Measurements from ENCODE around the gene ZFPM1.
A peak's percentile ranks its signal among the peaks of the same experiment; 100 is the strongest.

Gene ZFPM1

DNA sequence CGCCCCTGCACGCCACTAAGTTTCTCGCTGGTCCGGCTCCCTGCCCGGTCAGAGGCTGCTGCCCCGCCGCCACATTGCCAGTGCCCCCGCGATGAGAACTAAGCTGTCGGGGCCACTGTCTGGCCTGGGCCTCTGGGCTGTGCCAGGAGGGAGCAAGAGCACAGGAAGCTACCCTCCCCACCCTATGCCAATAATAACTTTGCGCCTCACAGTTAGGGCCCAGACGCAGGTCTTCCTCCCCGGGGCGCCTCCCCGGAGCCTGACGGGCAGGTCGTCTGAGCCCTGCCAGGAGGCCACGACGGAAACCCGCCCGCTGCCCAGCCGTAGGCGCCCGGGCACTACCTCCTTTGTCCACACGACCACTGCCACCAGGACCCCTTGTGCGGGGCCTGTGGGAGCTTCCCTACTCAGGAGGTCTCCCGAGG is 1.5 kb downstream of the ZFPM1 start:
- no peak overlapping the region for H3K27ac ChIP-seq (replicated peaks)
- peaks cover 14% of the 10 kb centered on the region for H3K27me3 ChIP-seq (ENCODE audit: insufficient read depth, poor library complexity, severe bottlenecking)
- H3K4me3 ChIP-seq (replicated peaks; ENCODE audit: insufficient read depth, low read length) = no peak overlapping the region
- no peak for TF ChIP-seq POLR2AphosphoS5 (IDR thresholded peaks at IDR 0.05; ENCODE audit: low read depth)
- TF ChIP-seq SPI1 (IDR thresholded peaks at IDR 0.05; ENCODE audit: borderline replicate concordance, low read depth) = no peak
- TF ChIP-seq, protein P1, sequence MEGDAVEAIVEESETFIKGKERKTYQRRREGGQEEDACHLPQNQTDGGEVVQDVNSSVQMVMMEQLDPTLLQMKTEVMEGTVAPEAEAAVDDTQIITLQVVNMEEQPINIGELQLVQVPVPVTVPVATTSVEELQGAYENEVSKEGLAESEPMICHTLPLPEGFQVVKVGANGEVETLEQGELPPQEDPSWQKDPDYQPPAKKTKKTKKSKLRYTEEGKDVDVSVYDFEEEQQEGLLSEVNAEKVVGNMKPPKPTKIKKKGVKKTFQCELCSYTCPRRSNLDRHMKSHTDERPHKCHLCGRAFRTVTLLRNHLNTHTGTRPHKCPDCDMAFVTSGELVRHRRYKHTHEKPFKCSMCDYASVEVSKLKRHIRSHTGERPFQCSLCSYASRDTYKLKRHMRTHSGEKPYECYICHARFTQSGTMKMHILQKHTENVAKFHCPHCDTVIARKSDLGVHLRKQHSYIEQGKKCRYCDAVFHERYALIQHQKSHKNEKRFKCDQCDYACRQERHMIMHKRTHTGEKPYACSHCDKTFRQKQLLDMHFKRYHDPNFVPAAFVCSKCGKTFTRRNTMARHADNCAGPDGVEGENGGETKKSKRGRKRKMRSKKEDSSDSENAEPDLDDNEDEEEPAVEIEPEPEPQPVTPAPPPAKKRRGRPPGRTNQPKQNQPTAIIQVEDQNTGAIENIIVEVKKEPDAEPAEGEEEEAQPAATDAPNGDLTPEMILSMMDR (IDR thresholded peaks at IDR 0.05; ENCODE audit: insufficient read depth, low read length) = no peak
- no peak for TF ChIP-seq GABPA (IDR thresholded peaks at IDR 0.05; ENCODE audit: low read depth)
- TF ChIP-seq, protein P2, sequence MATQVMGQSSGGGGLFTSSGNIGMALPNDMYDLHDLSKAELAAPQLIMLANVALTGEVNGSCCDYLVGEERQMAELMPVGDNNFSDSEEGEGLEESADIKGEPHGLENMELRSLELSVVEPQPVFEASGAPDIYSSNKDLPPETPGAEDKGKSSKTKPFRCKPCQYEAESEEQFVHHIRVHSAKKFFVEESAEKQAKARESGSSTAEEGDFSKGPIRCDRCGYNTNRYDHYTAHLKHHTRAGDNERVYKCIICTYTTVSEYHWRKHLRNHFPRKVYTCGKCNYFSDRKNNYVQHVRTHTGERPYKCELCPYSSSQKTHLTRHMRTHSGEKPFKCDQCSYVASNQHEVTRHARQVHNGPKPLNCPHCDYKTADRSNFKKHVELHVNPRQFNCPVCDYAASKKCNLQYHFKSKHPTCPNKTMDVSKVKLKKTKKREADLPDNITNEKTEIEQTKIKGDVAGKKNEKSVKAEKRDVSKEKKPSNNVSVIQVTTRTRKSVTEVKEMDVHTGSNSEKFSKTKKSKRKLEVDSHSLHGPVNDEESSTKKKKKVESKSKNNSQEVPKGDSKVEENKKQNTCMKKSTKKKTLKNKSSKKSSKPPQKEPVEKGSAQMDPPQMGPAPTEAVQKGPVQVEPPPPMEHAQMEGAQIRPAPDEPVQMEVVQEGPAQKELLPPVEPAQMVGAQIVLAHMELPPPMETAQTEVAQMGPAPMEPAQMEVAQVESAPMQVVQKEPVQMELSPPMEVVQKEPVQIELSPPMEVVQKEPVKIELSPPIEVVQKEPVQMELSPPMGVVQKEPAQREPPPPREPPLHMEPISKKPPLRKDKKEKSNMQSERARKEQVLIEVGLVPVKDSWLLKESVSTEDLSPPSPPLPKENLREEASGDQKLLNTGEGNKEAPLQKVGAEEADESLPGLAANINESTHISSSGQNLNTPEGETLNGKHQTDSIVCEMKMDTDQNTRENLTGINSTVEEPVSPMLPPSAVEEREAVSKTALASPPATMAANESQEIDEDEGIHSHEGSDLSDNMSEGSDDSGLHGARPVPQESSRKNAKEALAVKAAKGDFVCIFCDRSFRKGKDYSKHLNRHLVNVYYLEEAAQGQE (IDR thresholded peaks at IDR 0.05; ENCODE audit: insufficient replicate concordance, low read depth) = no peak
- no peak for DNase-seq (ENCODE audit: low read depth in 1 of 2, low spot score in 1 of 2)

DNA sequence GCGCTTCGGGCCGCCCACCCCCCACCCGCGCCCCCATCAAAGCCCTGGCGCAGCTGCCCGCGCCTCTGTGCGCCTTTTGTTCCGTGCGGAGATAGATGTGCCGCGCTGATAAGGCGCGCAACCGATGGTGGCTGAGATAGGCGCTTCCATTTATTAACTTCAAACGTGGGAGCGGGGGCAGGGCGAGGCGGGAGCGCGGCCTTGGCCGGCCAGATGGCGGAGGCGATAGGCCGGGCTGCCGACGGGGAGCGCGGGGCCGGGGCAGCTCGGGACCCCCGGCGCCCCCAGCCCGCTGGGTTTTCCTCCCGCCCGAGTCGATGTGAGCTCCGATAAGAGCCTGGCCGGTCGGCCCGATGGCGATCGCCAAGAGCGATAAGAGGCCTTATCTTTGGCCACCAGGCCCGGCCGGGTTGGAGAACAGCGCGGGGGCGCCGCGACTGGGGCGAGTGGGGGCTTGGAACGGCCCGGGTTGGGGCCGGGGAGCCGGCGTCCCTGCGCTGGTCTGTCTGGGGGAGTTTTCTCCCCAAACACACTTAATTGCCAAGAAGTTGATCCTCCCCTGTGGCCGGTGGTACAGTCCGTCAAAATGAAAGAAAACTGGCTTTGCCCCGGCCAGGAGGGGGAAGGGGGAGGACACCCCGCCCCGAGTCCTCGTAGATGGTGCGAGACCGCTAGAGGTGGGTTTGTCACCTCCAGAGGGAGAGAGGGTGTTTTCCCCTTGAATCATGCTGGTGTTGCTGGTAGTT is 2.7 kb downstream of the ZFPM1 start:
- Histone ChIP-seq H3K27me3 (ENCODE audit: insufficient read depth, poor library complexity, severe bottlenecking) (peaks cover 14% of the 10 kb centered on the region), H3K27ac (replicated peaks) (no peak overlapping the region), H3K4me3 (replicated peaks; ENCODE audit: insufficient read depth, low read length) (peak overlapping the region; percentile 28; the same call in 1 of the 2 replicates)
- peak in 1 of 2 experiments; percentile 26 for DNase-seq (ENCODE audit: low read depth in 1 of 2, low spot score in 1 of 2)
- TF ChIP-seq SPI1 (IDR thresholded peaks at IDR 0.05; ENCODE audit: borderline replicate concordance, low read depth) (no peak), POLR2AphosphoS5 (IDR thresholded peaks at IDR 0.05; ENCODE audit: low read depth) (no peak), GABPA (IDR thresholded peaks at IDR 0.05; ENCODE audit: low read depth) (no peak)
- TF ChIP-seq, protein P2 (IDR thresholded peaks at IDR 0.05; ENCODE audit: insufficient replicate concordance, low read depth) = no peak
- TF ChIP-seq, protein P1 (IDR thresholded peaks at IDR 0.05; ENCODE audit: insufficient read depth, low read length) = no peak

DNA sequence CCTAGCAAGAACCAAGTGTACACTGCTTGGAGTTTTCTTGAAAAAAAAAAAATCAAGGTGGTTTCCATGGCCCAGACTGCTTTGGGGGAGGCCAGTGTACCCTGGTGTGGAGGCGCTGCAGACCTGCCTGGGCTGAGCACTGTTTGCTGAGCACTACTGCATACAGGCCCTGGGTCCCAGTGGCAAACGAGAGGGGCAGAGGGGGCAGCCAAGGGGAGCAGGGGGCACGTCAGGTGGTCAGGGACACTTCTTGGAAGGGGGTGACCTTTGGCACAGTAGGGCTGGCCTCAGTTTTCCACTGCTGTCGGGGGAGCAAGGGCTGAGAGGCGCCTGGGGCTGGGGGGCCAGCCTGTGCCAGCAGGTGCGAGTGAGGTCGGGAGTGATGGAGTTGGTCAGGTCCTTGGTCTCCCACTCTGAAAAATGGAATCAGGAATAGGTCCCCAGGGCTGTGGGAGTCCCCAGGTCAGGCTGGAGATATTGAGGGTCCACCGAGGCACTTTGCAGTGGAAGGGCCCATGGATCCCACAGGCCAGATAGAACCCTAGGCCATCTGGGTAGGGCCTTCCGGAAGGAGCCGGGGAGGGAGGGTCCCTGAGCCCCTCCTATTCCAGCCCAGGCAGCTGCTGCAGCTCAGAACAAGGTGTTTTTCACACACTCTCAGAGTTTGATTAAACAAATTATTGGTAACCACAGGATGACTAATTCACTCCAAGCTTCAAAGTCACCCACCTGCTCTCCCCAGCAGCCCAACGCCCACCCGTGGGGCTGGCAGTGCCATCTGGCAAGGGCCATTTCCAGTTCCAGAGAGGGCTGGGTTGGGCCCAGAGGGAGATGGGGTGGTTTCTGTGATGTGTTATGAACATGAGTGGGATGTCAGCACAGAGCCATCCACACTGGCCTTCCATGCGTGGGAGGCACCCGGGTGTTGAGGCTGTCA is 3.5 kb downstream of the ZFPM1 start:
- Histone ChIP-seq H3K27ac (replicated peaks) (no peak overlapping the region), H3K4me3 (replicated peaks; ENCODE audit: insufficient read depth, low read length) (no peak overlapping the region), H3K27me3 (ENCODE audit: insufficient read depth, poor library complexity, severe bottlenecking) (peaks cover 14% of the 10 kb centered on the region)

More for the DNA sequence above, 3.5 kb downstream of the ZFPM1 start:
- no peak for DNase-seq (ENCODE audit: low read depth in 1 of 2, low spot score in 1 of 2)
- TF ChIP-seq GABPA (IDR thresholded peaks at IDR 0.05; ENCODE audit: low read depth) = no peak
- no peak for TF ChIP-seq SPI1 (IDR thresholded peaks at IDR 0.05; ENCODE audit: borderline replicate concordance, low read depth)
- TF ChIP-seq, protein P2 (IDR thresholded peaks at IDR 0.05; ENCODE audit: insufficient replicate concordance, low read depth) = no peak
- TF ChIP-seq POLR2AphosphoS5 (IDR thresholded peaks at IDR 0.05; ENCODE audit: low read depth) = no peak
- TF ChIP-seq, protein P1 (IDR thresholded peaks at IDR 0.05; ENCODE audit: insufficient read depth, low read length) = no peak

All from HL-60 (cell line).